IgD-negative memory B cell (primary cell): Measurements from ENCODE around the gene WDR4. TPM values are rescaled to one million over a fixed set of nuclear protein-coding genes. Genes with fewer than 3 reads are reported as not detected.
"Not testable (repeated sequence)": the region's sequence is repeated elsewhere in the genome, so short reads cannot be mapped to it uniquely, and the experiment has no call there.

Experiments
- H3K27ac Mint-ChIP-seq, 3 donors: one replicate each; pipeline ENCODE4 v1.8.0; 2020 to 2022; ENCODE audit warnings: mild to moderate bottlenecking in 3 of 3, mixed read lengths in 3 of 3, moderate library complexity in 1 of 3
- H3K27me3 Mint-ChIP-seq: one replicate; pipeline ENCODE4 v1.8.0; 2021; ENCODE audit warnings: mixed read lengths
- H3K36me3 Mint-ChIP-seq: one replicate; pipeline ENCODE4 v1.8.0; 2020; ENCODE audit warnings: mild to moderate bottlenecking, mixed read lengths
- H3K4me1 Mint-ChIP-seq, 3 donors: one replicate each; pipeline ENCODE4 v1.8.0; 2020 to 2022; ENCODE audit warnings: mixed read lengths in 3 of 3, mild to moderate bottlenecking in 1 of 3
- H3K4me3 Mint-ChIP-seq, 4 donors: one replicate each; pipeline ENCODE4 v1.8.0; 2020 to 2022; ENCODE audit warnings: mild to moderate bottlenecking in 4 of 4, mixed read lengths in 4 of 4, moderate library complexity in 3 of 4
- H3K9me3 Mint-ChIP-seq, 3 donors: one replicate each; pipeline ENCODE4 v1.8.0; 2020 to 2021; ENCODE audit warnings: mixed read lengths in 3 of 3, mild to moderate bottlenecking in 1 of 3
- polyA plus RNA-seq: library from polyadenylated mRNA; unstranded; fragments of 300-500 nt; fragmentation: Illumina TruSeq; gene quantifications from one replicate; pipeline ENCODE4 v1.2.3, GENCODE V29; 2021

The WDR4 gene
- polyA plus RNA-seq, 1 donor from 2014 or later: 13.9 TPM

GRCh38 chr21:42851812-42852665 is 27.3 kb downstream of the WDR4 start:
- no peaks in the 10 kb centered on the region for H3K4me1 Mint-ChIP-seq

GRCh38 chr21:42850866-42851391 is 28.4 kb downstream of the WDR4 start:
- H3K27ac Mint-ChIP-seq: no peak overlapping the region
- peaks cover 1% of the 10 kb centered on the region for H3K36me3 Mint-ChIP-seq
- H3K4me3 Mint-ChIP-seq: no peak overlapping the region

More at GRCh38 chr21:42851812-42852665, 27.3 kb downstream of the WDR4 start:
- H3K27me3 Mint-ChIP-seq: no peaks in the 10 kb centered on the region
- peaks cover 0 to 5% (median 0%) of the 10 kb centered on the region in 3 donors for H3K9me3 Mint-ChIP-seq
- H3K27ac Mint-ChIP-seq: no peak overlapping the region
- H3K4me3 Mint-ChIP-seq: peak overlapping the region in 1 of 4 donors; percentile 32
- no peaks in the 10 kb centered on the region for H3K36me3 Mint-ChIP-seq

DNA sequence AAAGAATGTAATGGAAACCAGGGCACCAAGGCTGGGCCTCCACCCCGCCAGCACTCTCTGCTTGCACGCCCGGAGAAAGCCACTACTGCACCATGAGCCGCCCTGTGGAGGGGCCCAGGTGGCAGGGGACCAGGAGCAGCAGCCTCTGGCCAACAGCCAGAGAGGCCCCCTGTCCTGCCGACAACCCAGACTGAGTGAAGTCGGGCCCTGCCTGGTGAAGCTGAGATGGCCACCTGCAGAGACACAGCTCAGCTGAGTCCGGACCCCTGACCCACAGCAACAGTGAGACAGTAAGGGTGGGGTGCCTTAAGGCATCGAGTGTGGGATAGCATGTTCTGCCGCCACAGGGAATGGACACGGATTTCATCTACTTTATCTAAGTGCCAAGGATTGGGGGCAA is 28.9 kb downstream of the WDR4 start:
- Mint-ChIP-seq H3K36me3 (peaks cover 1% of the 10 kb centered on the region), H3K27ac (no peak overlapping the region), H3K9me3 (peaks cover 0 to 5% (median 0%) of the 10 kb centered on the region in 3 donors), H3K27me3 (no peaks in the 10 kb centered on the region), H3K4me1 (no peaks in the 10 kb centered on the region), H3K4me3 (no peak overlapping the region)

More at GRCh38 chr21:42850866-42851391, 28.4 kb downstream of the WDR4 start:
- Mint-ChIP-seq H3K27me3 (no peaks in the 10 kb centered on the region), H3K4me1 (no peaks in the 10 kb centered on the region), H3K9me3 (peaks cover 0 to 5% (median 0%) of the 10 kb centered on the region in 3 donors)

GRCh38 chr21:42849759-42850412 is 29.5 kb downstream of the WDR4 start:
- Mint-ChIP-seq H3K4me1 (no peaks in the 10 kb centered on the region), H3K27ac (no peak overlapping the region), H3K9me3 (peaks cover 0 to 5% (median 0%) of the 10 kb centered on the region in 3 donors), H3K36me3 (peaks cover 1% of the 10 kb centered on the region), H3K27me3 (no peaks in the 10 kb centered on the region), H3K4me3 (no peak overlapping the region)

- Mint-ChIP-seq H3K27me3 (no peaks in the 10 kb centered on the region), H3K4me3 (no peak overlapping the region), H3K36me3 (peaks cover 1% of the 10 kb centered on the region), H3K27ac (peak overlapping the region in 1 of 3 donors; percentile 76), H3K4me1 (no peaks in the 10 kb centered on the region), H3K9me3 (peaks cover 0 to 5% (median 0%) of the 10 kb centered on the region in 3 donors)
Observed at GRCh38 chr21:42848932-42849758, 30.2 kb downstream of the WDR4 start.

DNA sequence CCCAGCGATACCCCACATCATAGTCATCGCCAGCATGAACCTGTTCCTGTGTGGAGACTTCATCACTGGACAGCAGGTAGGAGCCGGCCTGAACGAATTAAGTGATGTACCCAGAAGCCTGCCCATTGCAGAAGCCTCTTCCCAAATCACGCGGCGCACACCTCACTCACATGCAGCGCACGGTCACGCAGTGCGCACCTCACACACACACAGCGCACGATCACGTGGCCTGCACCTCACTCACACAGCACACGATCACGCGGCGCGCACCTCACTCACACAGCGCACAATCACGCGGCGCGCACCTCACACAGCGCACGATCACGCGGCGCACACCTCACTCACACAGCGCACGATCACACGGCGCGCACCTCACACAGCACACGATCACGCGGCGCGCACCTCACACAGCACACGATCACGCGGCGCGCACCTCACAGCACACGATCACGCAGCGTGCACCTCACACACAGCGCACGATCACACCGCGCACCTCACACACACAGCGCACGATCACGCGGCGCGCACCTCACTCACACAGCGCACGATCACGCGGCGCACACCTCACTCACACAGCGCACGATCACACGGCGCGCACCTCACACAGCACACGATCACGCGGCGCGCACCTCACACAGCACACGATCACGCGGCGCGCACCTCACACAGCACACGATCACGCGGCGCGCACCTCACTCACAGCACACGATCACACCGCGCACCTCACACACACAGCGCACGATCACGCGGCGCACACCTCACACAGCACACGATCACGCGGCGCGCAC is 31.0 kb downstream of the WDR4 start:
- H3K27me3 Mint-ChIP-seq, H3K4me1 Mint-ChIP-seq, H3K9me3 Mint-ChIP-seq, H3K36me3 Mint-ChIP-seq, H3K4me3 Mint-ChIP-seq: not testable (repeated sequence)
- H3K27ac Mint-ChIP-seq: peak overlapping the region in 1 of 3 donors; percentile 76

DNA sequence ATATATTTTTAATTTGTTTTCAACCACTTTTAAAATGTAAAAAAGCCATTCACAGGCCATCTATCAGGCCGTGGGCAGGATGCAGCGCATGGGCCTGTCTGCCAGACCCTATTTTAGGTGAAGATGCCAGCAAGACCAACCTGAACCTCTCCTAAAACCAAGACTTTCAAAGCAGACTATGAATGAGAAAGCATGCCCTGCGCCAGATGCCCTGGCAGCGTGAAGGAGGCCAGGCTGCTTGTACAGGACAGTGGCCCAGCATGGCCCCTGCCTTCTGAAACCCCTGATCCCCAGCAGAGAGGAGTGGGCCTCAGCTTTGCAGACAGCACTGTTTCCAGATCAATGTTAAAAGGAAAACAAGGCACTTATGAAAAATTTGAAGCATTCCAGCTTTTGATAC is 31.6 kb downstream of the WDR4 start:
- Mint-ChIP-seq H3K9me3 (peaks cover 0 to 5% (median 0%) of the 10 kb centered on the region in 3 donors), H3K27ac (no peak overlapping the region), H3K4me3 (no peak overlapping the region), H3K36me3 (peaks cover 1% of the 10 kb centered on the region), H3K4me1 (no peaks in the 10 kb centered on the region), H3K27me3 (no peaks in the 10 kb centered on the region)

DNA sequence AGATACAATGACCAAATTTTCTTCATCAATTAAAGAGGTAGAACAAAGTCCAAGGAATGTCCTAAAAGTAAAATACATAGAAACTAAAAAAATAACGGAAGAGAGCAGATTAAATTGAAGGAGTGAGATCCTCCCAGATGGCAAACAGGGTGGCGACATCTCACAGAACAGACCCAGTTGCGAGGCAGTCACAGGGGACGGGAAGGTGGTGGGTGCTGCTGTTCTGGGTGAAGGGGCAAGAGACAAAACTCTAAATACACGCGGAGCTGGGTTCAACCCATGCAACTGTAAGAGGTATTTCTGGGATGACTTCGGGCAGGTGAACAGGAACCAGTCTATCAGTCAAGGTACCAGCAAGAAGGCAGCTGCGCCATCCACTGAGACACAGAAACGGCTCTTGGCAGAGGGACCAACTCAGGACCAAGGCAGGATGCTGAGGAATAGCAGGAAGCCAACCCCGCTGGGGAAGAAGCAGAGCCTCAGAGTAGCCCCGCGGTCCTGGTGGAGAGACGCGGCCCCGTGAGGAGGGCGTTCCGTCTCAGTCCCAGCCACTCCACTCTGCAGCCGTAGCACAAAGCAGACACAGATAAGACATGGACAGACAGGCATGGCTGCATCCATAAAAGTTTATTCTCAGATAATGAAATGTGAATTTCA is 32.2 kb downstream of the WDR4 start:
- peaks cover 1% of the 10 kb centered on the region for H3K36me3 Mint-ChIP-seq
- no peak overlapping the region for H3K27ac Mint-ChIP-seq
- H3K4me3 Mint-ChIP-seq: no peak overlapping the region
- no peaks in the 10 kb centered on the region for H3K27me3 Mint-ChIP-seq
- no peaks in the 10 kb centered on the region for H3K4me1 Mint-ChIP-seq
- H3K9me3 Mint-ChIP-seq: peaks cover 0 to 5% (median 0%) of the 10 kb centered on the region in 3 donors

DNA sequence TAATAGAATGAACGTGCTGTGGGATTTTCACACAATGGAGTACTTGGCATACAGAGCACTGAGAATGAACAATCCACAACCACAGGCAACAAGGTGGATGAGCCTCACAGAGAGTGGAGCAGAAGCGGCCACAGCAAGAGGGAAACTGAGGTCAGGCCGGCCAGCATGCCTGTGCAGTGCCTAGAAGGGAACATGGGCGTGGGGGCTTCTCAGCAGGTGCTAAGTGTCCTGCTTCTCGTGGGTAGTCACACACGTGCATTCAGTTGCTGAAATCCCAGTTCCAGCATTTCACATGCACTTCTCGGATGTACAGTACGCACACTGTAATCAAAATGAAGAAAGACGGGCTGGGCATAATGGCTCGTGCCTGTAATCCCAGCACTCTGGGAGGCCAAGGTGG is 33.1 kb downstream of the WDR4 start:
- Mint-ChIP-seq H3K27ac (no peak overlapping the region), H3K4me1 (no peaks in the 10 kb centered on the region), H3K4me3 (no peak overlapping the region), H3K36me3 (peaks cover 1% of the 10 kb centered on the region), H3K9me3 (peaks cover 0 to 5% (median 0%) of the 10 kb centered on the region in 3 donors), H3K27me3 (no peaks in the 10 kb centered on the region)

DNA sequence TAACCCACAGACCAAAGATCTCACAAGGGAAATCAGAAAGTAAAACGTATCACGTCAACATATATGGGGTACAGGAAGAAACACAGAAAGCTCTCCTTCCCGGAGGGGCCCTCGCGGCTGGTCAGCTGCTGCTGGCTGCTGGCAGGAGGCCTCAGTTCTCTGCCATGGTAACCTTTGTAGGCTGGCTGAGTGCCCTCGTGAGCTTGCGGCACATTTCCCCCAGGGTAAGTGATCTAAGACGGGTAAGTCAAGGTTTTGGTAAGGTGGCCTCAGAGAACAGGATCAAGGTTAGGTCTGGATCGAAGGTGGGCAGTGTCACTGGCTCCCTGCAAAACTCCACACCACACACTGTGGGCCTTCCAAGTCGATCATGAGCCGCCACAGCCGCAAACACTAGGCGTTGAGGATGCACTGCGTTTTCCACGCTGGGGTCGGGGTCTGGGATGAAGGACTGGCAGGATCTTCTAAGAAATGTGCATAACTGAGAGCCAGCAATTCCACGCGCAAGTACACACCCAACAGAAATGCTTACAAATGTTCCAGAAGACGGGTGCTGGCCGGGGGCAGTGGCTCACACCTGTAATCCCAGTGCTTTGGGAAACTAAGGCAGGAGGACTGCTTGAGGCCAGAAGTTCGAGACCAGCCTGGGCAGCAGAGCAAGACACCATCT is 33.9 kb downstream of the WDR4 start:
- peak overlapping the region in 2 of 3 donors; percentile 53 to 82 for H3K27ac Mint-ChIP-seq
- no peak overlapping the region for H3K4me3 Mint-ChIP-seq
- peaks cover 0 to 5% (median 0%) of the 10 kb centered on the region in 3 donors for H3K9me3 Mint-ChIP-seq
- no peaks in the 10 kb centered on the region for H3K27me3 Mint-ChIP-seq
- no peaks in the 10 kb centered on the region for H3K4me1 Mint-ChIP-seq
- peaks cover 1% of the 10 kb centered on the region for H3K36me3 Mint-ChIP-seq

- H3K27me3 Mint-ChIP-seq: no peaks in the 10 kb centered on the region
- H3K9me3 Mint-ChIP-seq: peaks cover 0 to 5% (median 0%) of the 10 kb centered on the region in 3 donors
- no peaks in the 10 kb centered on the region for H3K4me1 Mint-ChIP-seq
- peaks cover 1% of the 10 kb centered on the region for H3K36me3 Mint-ChIP-seq
- no peak overlapping the region for H3K4me3 Mint-ChIP-seq
- H3K27ac Mint-ChIP-seq: peak overlapping the region in 1 of 3 donors; percentile 1
Observed at GRCh38 chr21:42844411-42845113, 34.8 kb downstream of the WDR4 start.

DNA sequence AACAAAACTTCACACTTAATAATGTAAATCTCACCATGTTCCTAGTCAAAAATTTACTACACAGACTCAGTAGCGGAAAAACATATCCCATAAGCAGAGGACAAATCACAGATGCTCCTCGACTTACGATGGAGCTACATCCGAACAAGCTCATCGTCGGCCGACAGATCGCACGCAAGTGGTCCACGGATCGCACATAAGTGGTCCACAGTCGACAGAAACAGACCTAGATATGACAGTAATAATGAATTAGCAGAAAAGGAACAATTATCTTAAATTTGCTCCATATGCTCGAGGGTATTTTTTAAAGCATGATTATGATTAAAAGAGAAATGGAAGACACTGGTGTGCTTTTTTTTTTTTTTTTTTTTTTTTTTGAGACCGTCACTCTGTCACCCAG is 36.3 kb downstream of the WDR4 start:
- Mint-ChIP-seq H3K4me1 (no peaks in the 10 kb centered on the region), H3K9me3 (no peaks in the 10 kb centered on the region), H3K36me3 (peaks cover 3% of the 10 kb centered on the region), H3K27me3 (no peaks in the 10 kb centered on the region), H3K4me3 (peak overlapping the region in 1 of 4 donors; percentile 14), H3K27ac (no peak overlapping the region)
